ENCODE data around the gene GRIK1. TPM values are rescaled to one million over a fixed set of nuclear protein-coding genes. Genes with fewer than 3 reads are reported as not detected.

GRIK1 gene
- total and polyA plus RNA-seq, 12 donors: not detected

DNA sequence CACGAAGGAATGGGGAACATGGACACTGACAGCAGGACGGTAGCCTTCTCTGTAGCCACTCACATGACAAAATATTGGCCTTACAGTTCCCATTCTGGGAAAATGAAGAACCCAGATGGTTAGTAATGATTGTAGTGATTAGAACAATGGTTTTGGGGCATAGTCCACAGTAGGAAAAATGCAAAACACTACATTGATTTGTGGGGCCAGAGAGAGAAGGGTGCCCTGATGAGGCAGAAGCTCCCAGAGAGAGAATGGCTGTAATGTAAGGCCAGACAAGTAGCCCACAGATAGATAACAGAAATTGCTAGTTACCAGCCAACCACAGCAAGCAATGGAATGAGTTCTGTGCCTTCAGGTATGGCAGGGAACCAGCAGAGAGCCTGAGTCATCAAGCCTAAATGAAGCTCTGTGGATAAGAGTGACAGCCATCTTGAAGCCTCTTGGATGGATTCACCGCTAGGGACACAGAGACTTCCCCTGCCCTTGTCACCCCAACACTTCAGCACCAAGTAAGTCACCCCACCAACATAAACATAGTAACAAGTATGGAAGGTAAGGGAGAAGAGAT lies 435.0 kb downstream of the GRIK1 start:
- DNase-seq (no peak), ATAC-seq (no peak)
- H3K27ac ChIP-seq: no peak overlapping the region
- H3K36me3 ChIP-seq: no peaks in the 10 kb centered on the region
- intact Hi-C loops (cut with DNase I): no loop called here
- no peak overlapping the region for H3K4me3 ChIP-seq
- WGBS, 2 donors: 62 to 66% methylated on average over 3 of the region's 3 CpGs
- no peaks in the 10 kb centered on the region for H3K27me3 ChIP-seq
- TF ChIP-seq, protein P1, sequence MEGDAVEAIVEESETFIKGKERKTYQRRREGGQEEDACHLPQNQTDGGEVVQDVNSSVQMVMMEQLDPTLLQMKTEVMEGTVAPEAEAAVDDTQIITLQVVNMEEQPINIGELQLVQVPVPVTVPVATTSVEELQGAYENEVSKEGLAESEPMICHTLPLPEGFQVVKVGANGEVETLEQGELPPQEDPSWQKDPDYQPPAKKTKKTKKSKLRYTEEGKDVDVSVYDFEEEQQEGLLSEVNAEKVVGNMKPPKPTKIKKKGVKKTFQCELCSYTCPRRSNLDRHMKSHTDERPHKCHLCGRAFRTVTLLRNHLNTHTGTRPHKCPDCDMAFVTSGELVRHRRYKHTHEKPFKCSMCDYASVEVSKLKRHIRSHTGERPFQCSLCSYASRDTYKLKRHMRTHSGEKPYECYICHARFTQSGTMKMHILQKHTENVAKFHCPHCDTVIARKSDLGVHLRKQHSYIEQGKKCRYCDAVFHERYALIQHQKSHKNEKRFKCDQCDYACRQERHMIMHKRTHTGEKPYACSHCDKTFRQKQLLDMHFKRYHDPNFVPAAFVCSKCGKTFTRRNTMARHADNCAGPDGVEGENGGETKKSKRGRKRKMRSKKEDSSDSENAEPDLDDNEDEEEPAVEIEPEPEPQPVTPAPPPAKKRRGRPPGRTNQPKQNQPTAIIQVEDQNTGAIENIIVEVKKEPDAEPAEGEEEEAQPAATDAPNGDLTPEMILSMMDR (IDR thresholded peaks at IDR 0.05): no peak
- H3K9me3 ChIP-seq: no peaks in the 10 kb centered on the region
- no peaks in the 10 kb centered on the region for H3K4me1 ChIP-seq

DNA sequence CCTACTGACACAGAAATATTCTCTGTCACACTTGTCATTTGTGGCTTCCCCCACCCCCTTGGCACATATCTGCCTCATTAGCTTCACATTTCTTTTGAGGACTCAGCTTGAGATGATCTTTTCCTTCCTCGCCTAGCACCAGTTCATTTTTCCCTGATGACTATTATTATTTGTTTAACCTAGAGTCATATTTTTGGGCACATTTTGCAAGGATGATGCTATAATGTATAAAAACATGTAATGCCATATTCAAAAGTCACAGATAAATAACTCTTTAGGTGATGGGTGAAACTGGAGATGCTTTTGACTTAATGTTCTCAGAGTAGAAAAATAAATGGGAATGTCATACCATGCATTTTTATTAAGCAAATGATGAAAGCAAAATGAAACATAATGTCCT lies 438.3 kb downstream of the GRIK1 start:
- Histone ChIP-seq H3K36me3 (peaks cover 0 to 7% (median 0%) of the 10 kb centered on the region in 9 donors), H3K4me1 (no peaks in the 10 kb centered on the region), H3K9me3 (peaks cover 0 to 8% (median 0%) of the 10 kb centered on the region in 11 donors), H3K4me3 (no peak overlapping the region), H3K27ac (no peak overlapping the region), H3K27me3 (no peaks in the 10 kb centered on the region)
- no peak for ATAC-seq
- TF ChIP-seq, protein P1 (IDR thresholded peaks at IDR 0.05): no peak
- 93 to 98% methylated on average over 1 of the region's 1 CpG for WGBS, 2 donors
- DNase-seq: no peak
- intact Hi-C loops (cut with DNase I): no loop called here

DNA sequence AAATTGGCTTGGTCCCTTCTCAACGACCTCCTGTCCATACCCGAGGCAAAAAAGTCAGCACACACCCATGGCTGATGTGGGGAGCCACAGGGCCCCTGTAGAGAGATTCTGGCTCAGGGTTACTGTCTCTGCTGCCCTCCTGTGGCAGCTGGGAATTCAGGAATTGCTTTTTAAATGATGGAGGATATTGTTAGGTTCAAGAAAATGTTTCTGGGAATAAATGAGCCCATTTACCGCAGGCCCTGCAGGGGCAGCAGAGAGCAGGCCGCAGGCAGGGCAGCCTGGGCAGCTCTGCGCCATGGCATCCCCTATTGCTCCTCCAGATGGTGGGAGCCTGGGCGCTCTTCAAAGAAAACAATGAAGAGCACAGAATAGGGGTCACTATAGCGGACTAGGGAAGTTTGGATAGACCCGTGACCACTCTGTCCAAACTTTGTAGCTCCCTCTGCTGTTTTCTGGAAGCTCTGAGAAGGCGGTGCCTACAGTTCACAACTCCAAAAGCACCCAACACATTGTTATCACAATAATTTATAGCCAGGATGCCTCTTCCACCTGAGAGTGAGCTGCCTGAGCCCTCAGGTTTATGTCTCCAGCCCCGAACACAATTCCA lies 440.0 kb downstream of the GRIK1 start:
- no peaks in the 10 kb centered on the region for H3K4me1 ChIP-seq
- intact Hi-C loops (cut with DNase I): no loop called here

DNA sequence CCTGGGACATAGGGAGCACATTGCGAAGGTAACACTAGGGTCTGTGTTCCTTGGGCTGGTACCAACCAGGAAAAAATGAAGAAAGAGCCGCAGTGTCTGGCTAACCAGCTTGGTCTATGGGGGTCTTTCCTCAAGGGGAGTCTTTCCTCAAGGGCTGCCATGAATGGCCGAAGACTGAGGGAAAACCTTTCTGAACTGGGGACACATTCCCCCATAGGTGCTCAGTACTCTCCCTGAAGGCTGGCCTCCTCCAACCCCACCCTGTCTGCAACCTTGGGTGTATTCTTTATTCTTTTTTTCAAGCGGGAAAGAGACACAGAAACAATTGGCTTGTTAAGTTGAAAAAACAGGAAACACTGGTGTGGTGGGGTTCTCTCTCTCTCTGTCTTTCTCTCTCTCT lies 440.6 kb downstream of the GRIK1 start:
- H3K27me3 ChIP-seq: no peaks in the 10 kb centered on the region
- intact Hi-C loops (cut with DNase I): no loop called here
- ATAC-seq (no peak), DNase-seq (no peak)
- TF ChIP-seq, protein P1 (IDR thresholded peaks at IDR 0.05): no peak
- WGBS, 2 donors: 84 to 96% methylated on average over 4 of the region's 4 CpGs
- H3K4me1 ChIP-seq: no peaks in the 10 kb centered on the region
- H3K4me3 ChIP-seq: no peak overlapping the region
- H3K27ac ChIP-seq: no peak overlapping the region
- H3K36me3 ChIP-seq: peaks cover 0 to 7% (median 0%) of the 10 kb centered on the region in 9 donors
- peaks cover 0 to 8% (median 0%) of the 10 kb centered on the region in 11 donors for H3K9me3 ChIP-seq

More for the DNA sequence above, 440.0 kb downstream of the GRIK1 start:
- DNase-seq (no peak), ATAC-seq (no peak)
- TF ChIP-seq, protein P1 (IDR thresholded peaks at IDR 0.05): peak in 6 of 9 donors; percentile 14 to 49 (median 26)
- H3K36me3 ChIP-seq: peaks cover 0 to 7% (median 0%) of the 10 kb centered on the region in 9 donors
- H3K27me3 ChIP-seq: no peaks in the 10 kb centered on the region
- 87 to 89% methylated on average over 10 of the region's 10 CpGs for WGBS, 2 donors
- peaks cover 0 to 8% (median 0%) of the 10 kb centered on the region in 11 donors for H3K9me3 ChIP-seq
- H3K4me3 ChIP-seq: no peak overlapping the region
- no peak overlapping the region for H3K27ac ChIP-seq

Measured in heart right ventricle (tissue), 16 donors.